Endodermal cell (in vitro differentiated cells): Measurements from ENCODE around the gene OXSR1. TPM values are rescaled to one million over a fixed set of nuclear protein-coding genes. Genes with fewer than 3 reads are reported as not detected.
A peak's percentile ranks its signal among the peaks of the same experiment; 100 is the strongest.

Source experiments
- DNase-seq: peaks from one replicate; pipeline ENCODE4 v3.0.0-alpha.2; 2017
- H3K27ac ChIP-seq: 2 replicates; pipeline ENCODE4 v1.5.1; 2013; ENCODE audit warnings: mild to moderate bottlenecking, low read depth, low read length, moderate library complexity
- H3K27me3 ChIP-seq: 2 replicates; pipeline ENCODE4 v1.6.1; 2013; ENCODE audit warnings: mild to moderate bottlenecking, low read length, moderate library complexity; ENCODE audit not compliant: insufficient read depth, control insufficient read depth, poor library complexity, severe bottlenecking
- H3K36me3 ChIP-seq: 2 replicates; pipeline ENCODE4 v1.7.0; 2013; ENCODE audit warnings: mild to moderate bottlenecking, low read length, moderate library complexity; ENCODE audit not compliant: control insufficient read depth, insufficient read depth
- H3K4me1 ChIP-seq: one replicate; pipeline ENCODE4 v1.7.0; 2013; ENCODE audit warnings: low read length; ENCODE audit not compliant: control insufficient read depth, insufficient read depth
- H3K4me3 ChIP-seq: 2 replicates; pipeline ENCODE4 v1.5.1; 2013; ENCODE audit warnings: mild to moderate bottlenecking, low read length, moderate library complexity
- H3K9ac ChIP-seq: 2 replicates; pipeline ENCODE4 v1.6.1; 2013; ENCODE audit warnings: mild to moderate bottlenecking, low read length, moderate library complexity; ENCODE audit not compliant: poor library complexity, severe bottlenecking; ENCODE audit errors: extremely low read depth
- H3K9me3 ChIP-seq: 2 replicates; pipeline ENCODE4 v1.6.1; 2013; ENCODE audit warnings: mild to moderate bottlenecking, low read length, moderate library complexity; ENCODE audit not compliant: control insufficient read depth
- H3K27ac Mint-ChIP-seq: 2 replicates; pipeline ENCODE4 v1.8.0; 2020; ENCODE audit warnings: mixed read lengths
- H3K27me3 Mint-ChIP-seq: 2 replicates; pipeline ENCODE4 v1.8.0; 2021; ENCODE audit warnings: mild to moderate bottlenecking, mixed read lengths; ENCODE audit not compliant: insufficient read depth
- H3K36me3 Mint-ChIP-seq: 2 replicates; pipeline ENCODE4 v1.8.0; 2020; ENCODE audit warnings: low read depth, mixed read lengths
- H3K4me1 Mint-ChIP-seq: 2 replicates; pipeline ENCODE4 v1.8.0; 2020; ENCODE audit warnings: mixed read lengths
- H3K4me3 Mint-ChIP-seq: 2 replicates; pipeline ENCODE4 v1.8.0; 2020; ENCODE audit warnings: mild to moderate bottlenecking, moderate library complexity, mixed read lengths
- H3K9me3 Mint-ChIP-seq: 2 replicates; pipeline ENCODE4 v1.8.0; 2020; ENCODE audit warnings: mild to moderate bottlenecking, mixed read lengths
- WGBS, 2 experiments: methylation state at CpG; one replicate each; pipeline versions ENCODE4 v1.1.5 to v1.1.7; 2013; ENCODE audit warnings: missing lambda C conversion rate in 2 of 2, mixed read lengths in 1 of 2; ENCODE audit not compliant: insufficient coverage in 1 of 2, insufficient read length in 1 of 2; 5-methylcytosine and 5-hydroxymethylcytosine counted together
- total RNA-seq, 2 donors: library from RNA; stranded (reverse); fragmentation: NEBNext Ultra II Directional in 1 of 2; extraction: Animal tissue kit (Norgen Biotek cat#: 25700) in 1 of 2; gene quantifications; 2 replicates in 1 of 2; 3 replicates in 1 of 2; pipeline ENCODE4 v1.2.1, GENCODE V29; 2021
- TF ChIP-seq, protein P1 (sequence below): fragments of 200-600 bp; sonication (generic); conservative IDR thresholded peaks from 2 replicates; pipeline ENCODE4 v1.5.0; 2021; ENCODE audit warnings: antibody characterized with exemption, mild to moderate bottlenecking

The OXSR1 gene
- total RNA-seq, 2 donors from 2014 or later = 41.9 to 55.5 TPM

DNA sequence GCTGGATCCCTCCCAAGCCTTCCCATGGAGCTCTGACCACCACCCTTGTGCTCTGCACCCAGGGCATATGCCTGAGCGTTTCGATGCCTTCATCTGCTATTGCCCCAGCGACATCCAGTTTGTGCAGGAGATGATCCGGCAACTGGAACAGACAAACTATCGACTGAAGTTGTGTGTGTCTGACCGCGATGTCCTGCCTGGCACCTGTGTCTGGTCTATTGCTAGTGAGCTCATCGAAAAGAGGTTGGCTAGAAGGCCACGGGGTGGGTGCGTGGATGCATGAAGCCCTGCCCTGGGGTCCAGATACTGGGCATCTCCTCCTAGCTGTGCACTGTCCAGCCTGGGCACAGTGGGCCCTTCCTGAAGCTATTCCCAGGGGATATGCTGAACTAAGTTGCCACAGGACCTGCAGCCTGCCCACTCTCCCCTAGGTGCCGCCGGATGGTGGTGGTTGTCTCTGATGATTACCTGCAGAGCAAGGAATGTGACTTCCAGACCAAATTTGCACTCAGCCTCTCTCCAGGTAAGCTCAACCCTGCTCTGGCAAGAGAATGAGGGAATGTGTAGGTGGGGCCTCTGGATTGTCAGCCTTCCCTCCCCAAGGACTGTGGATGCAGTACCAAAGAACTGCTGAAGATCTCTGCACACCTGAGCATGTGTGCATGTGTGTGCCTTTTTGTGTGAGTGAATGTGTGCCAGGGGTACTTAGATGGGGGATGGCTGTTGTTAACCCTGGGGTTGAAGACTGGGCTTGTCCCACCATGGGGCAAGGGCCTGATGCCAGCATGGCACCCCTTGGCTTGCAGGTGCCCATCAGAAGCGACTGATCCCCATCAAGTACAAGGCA is 24.8 kb upstream of the OXSR1 start:
- peaks cover 2% of the 10 kb centered on the region for H3K27me3 Mint-ChIP-seq
- DNase-seq = peak; percentile 69

DNA sequence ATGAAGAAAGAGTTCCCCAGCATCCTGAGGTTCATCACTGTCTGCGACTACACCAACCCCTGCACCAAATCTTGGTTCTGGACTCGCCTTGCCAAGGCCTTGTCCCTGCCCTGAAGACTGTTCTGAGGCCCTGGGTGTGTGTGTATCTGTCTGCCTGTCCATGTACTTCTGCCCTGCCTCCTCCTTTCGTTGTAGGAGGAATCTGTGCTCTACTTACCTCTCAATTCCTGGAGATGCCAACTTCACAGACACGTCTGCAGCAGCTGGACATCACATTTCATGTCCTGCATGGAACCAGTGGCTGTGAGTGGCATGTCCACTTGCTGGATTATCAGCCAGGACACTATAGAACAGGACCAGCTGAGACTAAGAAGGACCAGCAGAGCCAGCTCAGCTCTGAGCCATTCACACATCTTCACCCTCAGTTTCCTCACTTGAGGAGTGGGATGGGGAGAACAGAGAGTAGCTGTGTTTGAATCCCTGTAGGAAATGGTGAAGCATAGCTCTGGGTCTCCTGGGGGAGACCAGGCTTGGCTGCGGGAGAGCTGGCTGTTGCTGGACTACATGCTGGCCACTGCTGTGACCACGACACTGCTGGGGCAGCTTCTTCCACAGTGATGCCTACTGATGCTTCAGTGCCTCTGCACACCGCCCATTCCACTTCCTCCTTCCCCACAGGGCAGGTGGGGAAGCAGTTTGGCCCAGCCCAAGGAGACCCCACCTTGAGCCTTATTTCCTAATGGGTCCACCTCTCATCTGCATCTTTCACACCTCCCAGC is 24.0 kb upstream of the OXSR1 start:
- H3K27me3 ChIP-seq = no peaks in the 10 kb centered on the region
- TF ChIP-seq, protein P1, sequence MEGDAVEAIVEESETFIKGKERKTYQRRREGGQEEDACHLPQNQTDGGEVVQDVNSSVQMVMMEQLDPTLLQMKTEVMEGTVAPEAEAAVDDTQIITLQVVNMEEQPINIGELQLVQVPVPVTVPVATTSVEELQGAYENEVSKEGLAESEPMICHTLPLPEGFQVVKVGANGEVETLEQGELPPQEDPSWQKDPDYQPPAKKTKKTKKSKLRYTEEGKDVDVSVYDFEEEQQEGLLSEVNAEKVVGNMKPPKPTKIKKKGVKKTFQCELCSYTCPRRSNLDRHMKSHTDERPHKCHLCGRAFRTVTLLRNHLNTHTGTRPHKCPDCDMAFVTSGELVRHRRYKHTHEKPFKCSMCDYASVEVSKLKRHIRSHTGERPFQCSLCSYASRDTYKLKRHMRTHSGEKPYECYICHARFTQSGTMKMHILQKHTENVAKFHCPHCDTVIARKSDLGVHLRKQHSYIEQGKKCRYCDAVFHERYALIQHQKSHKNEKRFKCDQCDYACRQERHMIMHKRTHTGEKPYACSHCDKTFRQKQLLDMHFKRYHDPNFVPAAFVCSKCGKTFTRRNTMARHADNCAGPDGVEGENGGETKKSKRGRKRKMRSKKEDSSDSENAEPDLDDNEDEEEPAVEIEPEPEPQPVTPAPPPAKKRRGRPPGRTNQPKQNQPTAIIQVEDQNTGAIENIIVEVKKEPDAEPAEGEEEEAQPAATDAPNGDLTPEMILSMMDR = no peak
- H3K27ac Mint-ChIP-seq = no peak overlapping the region
- peaks cover 12% of the 10 kb centered on the region for H3K36me3 Mint-ChIP-seq
- peaks cover 9% of the 10 kb centered on the region for H3K4me1 ChIP-seq
- 91 to 100% methylated on average over 3 to 7 of the region's 7 CpGs for WGBS, 2 experiments
- peaks cover 17% of the 10 kb centered on the region for H3K4me1 Mint-ChIP-seq
- no peak overlapping the region for H3K27ac ChIP-seq
- peaks cover 5% of the 10 kb centered on the region for H3K9me3 ChIP-seq
- H3K27me3 Mint-ChIP-seq = peaks cover 4% of the 10 kb centered on the region
- peaks cover 10% of the 10 kb centered on the region for H3K36me3 ChIP-seq
- H3K4me3 Mint-ChIP-seq = no peak overlapping the region
- no peaks in the 10 kb centered on the region for H3K9me3 Mint-ChIP-seq
- H3K4me3 ChIP-seq = no peak overlapping the region
- no peak overlapping the region for H3K9ac ChIP-seq
- peak; percentile 43 for DNase-seq

More for the DNA sequence above, 24.8 kb upstream of the OXSR1 start:
- Mint-ChIP-seq H3K36me3 (peaks cover 12% of the 10 kb centered on the region), H3K27ac (no peak overlapping the region), H3K4me3 (peak overlapping the region; percentile 85), H3K9me3 (no peaks in the 10 kb centered on the region), H3K4me1 (peaks cover 23% of the 10 kb centered on the region)
- Histone ChIP-seq H3K4me1 (peaks cover 9% of the 10 kb centered on the region), H3K27me3 (no peaks in the 10 kb centered on the region), H3K9me3 (no peaks in the 10 kb centered on the region), H3K36me3 (peaks cover 10% of the 10 kb centered on the region), H3K4me3 (no peak overlapping the region), H3K27ac (no peak overlapping the region), H3K9ac (no peak overlapping the region)
- TF ChIP-seq, protein P1 = peak; percentile 26
- 92 to 96% methylated on average over 9 to 13 of the region's 13 CpGs for WGBS, 2 experiments

DNA sequence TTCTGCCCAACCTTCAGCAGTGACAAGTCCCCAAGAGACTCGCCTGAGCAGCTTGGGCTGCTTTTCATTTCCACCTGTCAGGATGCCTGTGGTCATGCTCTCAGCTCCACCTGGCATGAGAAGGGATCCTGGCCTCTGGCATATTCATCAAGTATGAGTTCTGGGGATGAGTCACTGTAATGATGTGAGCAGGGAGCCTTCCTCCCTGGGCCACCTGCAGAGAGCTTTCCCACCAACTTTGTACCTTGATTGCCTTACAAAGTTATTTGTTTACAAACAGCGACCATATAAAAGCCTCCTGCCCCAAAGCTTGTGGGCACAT is 23.4 kb upstream of the OXSR1 start:
- peaks cover 17% of the 10 kb centered on the region for H3K4me1 Mint-ChIP-seq
- H3K4me3 Mint-ChIP-seq = no peak overlapping the region
- Histone ChIP-seq H3K9ac (no peak overlapping the region), H3K36me3 (peaks cover 10% of the 10 kb centered on the region), H3K4me3 (no peak overlapping the region), H3K27ac (no peak overlapping the region), H3K27me3 (no peaks in the 10 kb centered on the region), H3K9me3 (peaks cover 10% of the 10 kb centered on the region), H3K4me1 (peaks cover 9% of the 10 kb centered on the region)
- DNase-seq = no peak
- TF ChIP-seq, protein P1 = no peak
- H3K9me3 Mint-ChIP-seq = no peaks in the 10 kb centered on the region
- 95 to 100% methylated on average over 1 to 2 of the region's 2 CpGs for WGBS, 2 experiments
- peaks cover 4% of the 10 kb centered on the region for H3K27me3 Mint-ChIP-seq
- H3K27ac Mint-ChIP-seq = no peak overlapping the region
- peaks cover 12% of the 10 kb centered on the region for H3K36me3 Mint-ChIP-seq
